Heart left ventricle (tissue), 16 donors: ENCODE results near the gene PRM2. TPM values are rescaled to one million over a fixed set of nuclear protein-coding genes. Genes with fewer than 3 reads are reported as not detected.

ENCODE experiments used
- ATAC-seq, 4 donors: fragments of 200-7000 bp; cut with Tn5 transposase; one replicate each; pipeline ENCODE4 v1.9.1; 2020 to 2022; ENCODE audit warnings: moderate library complexity in 4 of 4, mild to moderate bottlenecking in 3 of 4, moderate number of reproducible peaks in 1 of 4
- DNase-seq, 5 donors: peaks; one replicate each; pipeline ENCODE4 v3.0.0-alpha.2; 2020
- H3K27ac ChIP-seq, 12 donors: fragments of 200-600 bp; sonication (generic) in 4 of 12; one replicate each; pipeline versions ENCODE4 v1.5.0 to v1.8.0; 2016 to 2022; ENCODE audit warnings: mild to moderate bottlenecking in 2 of 12
- H3K27me3 ChIP-seq, 9 donors: fragments of 200-600 bp; sonication (generic) in 2 of 9; one replicate each; pipeline versions ENCODE4 v1.5.1 to v1.8.0; 2016 to 2022; ENCODE audit warnings: mild to moderate bottlenecking in 3 of 9
- H3K36me3 ChIP-seq, 9 donors: fragments of 200-600 bp; sonication (generic) in 2 of 9; one replicate each; pipeline versions ENCODE4 v1.5.0 to v1.8.0; 2018 to 2022; ENCODE audit warnings: mild to moderate bottlenecking in 2 of 9
- H3K4me1 ChIP-seq, 12 donors: fragments of 200-600 bp; sonication (generic) in 4 of 12; one replicate each; pipeline versions ENCODE4 v1.5.0 to v1.8.0; 2016 to 2022; ENCODE audit warnings: mild to moderate bottlenecking in 3 of 12
- H3K4me3 ChIP-seq, 12 donors: fragments of 200-600 bp; sonication (generic) in 4 of 12; one replicate each; pipeline versions ENCODE4 v1.5.0 to v1.8.0; 2017 to 2022; ENCODE audit warnings: mild to moderate bottlenecking in 9 of 12, moderate library complexity in 4 of 12
- H3K9me3 ChIP-seq, 12 donors: fragments of 200-600 bp; sonication (generic) in 4 of 12; one replicate each; pipeline versions ENCODE4 v1.5.0 to v1.8.0; 2016 to 2022; ENCODE audit warnings: mild to moderate bottlenecking in 1 of 12
- POLR2A ChIP-seq, 2 donors: fragments of 450-650 bp; IDR thresholded peaks; one replicate each; pipeline ENCODE4 v1.6.1; 2017; ENCODE audit warnings: antibody characterized with exemption in 2 of 2, mild to moderate bottlenecking in 2 of 2, moderate library complexity in 2 of 2
- WGBS, 4 donors: extraction: QIAGEN DNeasy Blood & Tissue Kit in 2 of 4; methylation state at CpG; one replicate each; pipeline versions ENCODE4 v1.1.5 to v1.1.7; 2013 to 2018; 5-methylcytosine and 5-hydroxymethylcytosine counted together
- intact Hi-C, 10 donors: fragments of 100-400 bp; cut with DNase I; formaldehyde crosslinking; loops; one replicate each; pipeline versions ENCODE4 v1.11.1 to v1.14.2; 2022
- polyA plus RNA-seq, 2 donors: library from polyadenylated mRNA; stranded (reverse); fragments of 200-250 nt; gene quantifications; one replicate each; pipeline ENCODE4 v1.2.3, GENCODE V29; 2013
- total RNA-seq, 9 donors: library from RNA; depleted of rRNA in 2 of 9; stranded (reverse); fragments of >200 nt in 2 of 9; fragmentation: NEBNext Ultra II Directional in 3 of 9; extraction: Animal tissue kit (Norgen Biotek cat#: 25700) in 3 of 9; gene quantifications; one replicate each; pipeline versions ENCODE4 v1.1.0 to v1.2.4, GENCODE V29; 2016 to 2023
- TF ChIP-seq, protein P1 (sequence below), 12 donors: fragments of 200-600 bp; sonication (generic) in 4 of 12; IDR thresholded peaks; one replicate each; pipeline versions ENCODE4 v1.5.0 to v1.8.0; 2018 to 2022; ENCODE audit warnings: antibody characterized with exemption in 12 of 12, mild to moderate bottlenecking in 5 of 12
- donor health status: ischemic (EF 13 %, LVEDD 7.1; RV severe dilation, severe dysfunction).
- donor health status: healthy with polysubstance abuse.
- donor health status: DM: no; HTN: yes; CAD: no.
- donor health status: DM: no; HTN: no; CAD: no.
- donor health status: ischemic (EF 25% LVEDD 6.9; RV normal size, moderate dysfunction).
- donor health status: ischemic (EF 25% LVEDD 5.7; RV mildly dilated, moderate dysfunction).
- donor health status: healthy.
- donor health status: DM: yes; HTN: yes; CAD: no.
- donor health status: ischemic (EF 35%, LVEDD 5.7; RV mildly dilated, moderate dysfunction).
- donor health status: nonischemic (EF 11% LVEDD 7.7; RV severe dilation, severe dysfunction).
- donor health status: DM: yes; HTN: yes; CAD: no.
- donor health status: PGD.
- donor health status: ischemic (EF 29% LVEDD 5.4; RV normal size, mild dysfunction).
- donor health status: nonischemic (EF 23%, LVEDD 6.1; RV moderate dilation, normal function).

Gene PRM2
- total and polyA plus RNA-seq, 11 donors: not detected

- Histone ChIP-seq H3K4me1 (no peaks in the 10 kb centered on the region), H3K36me3 (no peaks in the 10 kb centered on the region), H3K9me3 (no peaks in the 10 kb centered on the region), H3K27me3 (no peaks in the 10 kb centered on the region), H3K27ac (no peak overlapping the region), H3K4me3 (no peak overlapping the region)
- TF ChIP-seq, protein P1, sequence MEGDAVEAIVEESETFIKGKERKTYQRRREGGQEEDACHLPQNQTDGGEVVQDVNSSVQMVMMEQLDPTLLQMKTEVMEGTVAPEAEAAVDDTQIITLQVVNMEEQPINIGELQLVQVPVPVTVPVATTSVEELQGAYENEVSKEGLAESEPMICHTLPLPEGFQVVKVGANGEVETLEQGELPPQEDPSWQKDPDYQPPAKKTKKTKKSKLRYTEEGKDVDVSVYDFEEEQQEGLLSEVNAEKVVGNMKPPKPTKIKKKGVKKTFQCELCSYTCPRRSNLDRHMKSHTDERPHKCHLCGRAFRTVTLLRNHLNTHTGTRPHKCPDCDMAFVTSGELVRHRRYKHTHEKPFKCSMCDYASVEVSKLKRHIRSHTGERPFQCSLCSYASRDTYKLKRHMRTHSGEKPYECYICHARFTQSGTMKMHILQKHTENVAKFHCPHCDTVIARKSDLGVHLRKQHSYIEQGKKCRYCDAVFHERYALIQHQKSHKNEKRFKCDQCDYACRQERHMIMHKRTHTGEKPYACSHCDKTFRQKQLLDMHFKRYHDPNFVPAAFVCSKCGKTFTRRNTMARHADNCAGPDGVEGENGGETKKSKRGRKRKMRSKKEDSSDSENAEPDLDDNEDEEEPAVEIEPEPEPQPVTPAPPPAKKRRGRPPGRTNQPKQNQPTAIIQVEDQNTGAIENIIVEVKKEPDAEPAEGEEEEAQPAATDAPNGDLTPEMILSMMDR (IDR thresholded peaks at IDR 0.05): no peak
- no peak for TF ChIP-seq POLR2A (IDR thresholded peaks at IDR 0.05)
- DNase-seq: no peak
- WGBS, 4 donors: 57 to 68% (median 65%) methylated on average over 4 of the region's 4 CpGs
- ATAC-seq: no peak
- intact Hi-C loops: no loop called here
These were observed 7.6 kb upstream of the PRM2 start for GRCh38 chr16:11283820-11284248.

GRCh38 chr16:11280616-11281522 lies 4.6 kb upstream of the PRM2 start, which contains the start of gene PRM1:
PRM1 (minus strand) TSS chr16:11281330; CDS start chr16:11281238, 92 bp downstream.
- no peaks in the 10 kb centered on the region for H3K36me3 ChIP-seq
- H3K27me3 ChIP-seq: no peaks in the 10 kb centered on the region
- no peak within 1 kb of the TSS for H3K27ac ChIP-seq
- DNase-seq (no peak), ATAC-seq (no peak)
- no peak within 1 kb of the TSS for H3K4me3 ChIP-seq
- no peaks in the 10 kb centered on the region for H3K9me3 ChIP-seq
- no peak for TF ChIP-seq POLR2A (IDR thresholded peaks at IDR 0.05)
- TF ChIP-seq, protein P1 (IDR thresholded peaks at IDR 0.05): no peak
- 82 to 88% (median 85%) methylated on average over 25 of the region's 25 CpGs for WGBS, 4 donors
- intact Hi-C loops: no loop called here
- no peaks in the 10 kb centered on the region for H3K4me1 ChIP-seq

- H3K4me1 ChIP-seq: no peaks in the 10 kb centered on the region
- ATAC-seq (no peak), DNase-seq (no peak)
- TF ChIP-seq, protein P1 (IDR thresholded peaks at IDR 0.05): no peak
- WGBS, 4 donors: 79 to 85% (median 81%) methylated on average over 7 of the region's 7 CpGs
- no peak overlapping the region for H3K4me3 ChIP-seq
- intact Hi-C loops: no loop called here
- no peaks in the 10 kb centered on the region for H3K9me3 ChIP-seq
- no peaks in the 10 kb centered on the region for H3K27me3 ChIP-seq
- no peaks in the 10 kb centered on the region for H3K36me3 ChIP-seq
- H3K27ac ChIP-seq: no peak overlapping the region
These were observed 2.7 kb upstream of the PRM2 start for GRCh38 chr16:11278681-11279628.
